Stimulated activated CD4-positive, alpha-beta T cell treated with anti-CD3 and anti-CD28 coated beads, TNF-alpha, amount 100 ng/mL, for 24 hours (primary cell): ENCODE measurements around the gene MTERF2.

Experiments used
- DNase-seq, 3 experiments: peaks; one replicate each; pipeline ENCODE4 v3.0.0-alpha.2; 2020; ENCODE audit warnings: low read depth in 3 of 3

MTERF2 gene

GRCh38 chr12:106954462-106955376 is 32.2 kb downstream of the MTERF2 start:
- peak in 1 of 3 experiments; percentile 7 for DNase-seq

- no peak for DNase-seq
These were observed 33.3 kb downstream of the MTERF2 start for GRCh38 chr12:106953352-106954250.

DNA sequence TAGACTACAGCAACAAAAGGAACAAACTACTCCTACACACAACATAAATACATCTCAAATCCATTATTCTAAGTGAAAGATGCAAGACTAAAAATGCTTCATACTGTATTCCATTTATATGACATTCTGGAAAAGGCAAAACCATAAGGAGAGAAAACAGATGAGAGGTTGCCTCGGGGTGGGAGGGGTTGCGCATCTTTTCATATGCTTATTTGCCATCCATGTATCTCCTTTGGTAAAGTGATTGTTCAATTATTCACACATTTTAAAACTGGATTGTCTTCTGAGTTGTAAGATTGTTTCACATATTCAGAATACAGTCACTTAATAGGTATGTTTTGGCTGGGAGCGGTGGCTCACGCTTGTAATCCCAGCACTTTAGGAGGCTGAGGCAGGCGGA is 36.4 kb downstream of the MTERF2 start:
- no peak for DNase-seq

- DNase-seq, result no peak
These were observed 39.5 kb downstream of the MTERF2 start for GRCh38 chr12:106947461-106947860.

DNA sequence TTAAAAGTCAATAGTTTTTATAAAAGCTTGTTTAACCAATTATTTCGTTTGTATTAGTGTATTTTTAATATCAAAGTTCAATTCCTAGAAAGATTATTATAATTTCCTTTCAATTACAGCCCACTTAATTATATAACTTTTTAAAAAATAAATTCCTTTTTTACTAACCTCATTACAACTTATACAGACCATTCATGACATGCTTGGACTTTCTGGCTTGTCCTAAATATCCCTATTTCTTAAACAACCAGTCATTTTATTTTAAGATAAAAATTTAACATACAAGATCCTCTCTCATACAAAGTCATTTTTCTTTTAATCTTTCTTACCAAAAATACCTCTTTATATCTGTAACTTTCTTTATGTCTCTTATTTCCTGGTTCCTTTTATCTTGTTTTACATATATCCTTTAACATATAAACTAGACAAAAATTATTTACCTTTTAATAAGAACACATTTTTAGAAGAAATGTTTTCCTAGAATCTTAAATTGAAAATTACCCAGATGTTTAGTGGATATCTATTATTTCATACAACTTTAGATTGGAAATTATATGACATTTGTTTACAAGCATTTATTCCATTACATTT is 41.6 kb downstream of the MTERF2 start:
- no peak for DNase-seq

GRCh38 chr12:106942775-106943174 is 44.2 kb downstream of the MTERF2 start:
- DNase-seq, result no peak

- DNase-seq, result no peak
These were observed 45.3 kb downstream of the MTERF2 start for GRCh38 chr12:106941481-106942156.

- DNase-seq, result no peak
These were observed 52.7 kb downstream of the MTERF2 start for GRCh38 chr12:106934277-106934676.
